Endodermal cell (in vitro differentiated cells): Measurements from ENCODE around the gene C4orf51. TPM values are rescaled to one million over a fixed set of nuclear protein-coding genes. Genes with fewer than 3 reads are reported as not detected.

ENCODE experiments used
- DNase-seq: peaks from one replicate; pipeline ENCODE4 v3.0.0-alpha.2; 2017
- H3K27ac ChIP-seq: 2 replicates; pipeline ENCODE4 v1.5.1; 2013; ENCODE audit warnings: mild to moderate bottlenecking, low read depth, low read length, moderate library complexity
- H3K27me3 ChIP-seq: 2 replicates; pipeline ENCODE4 v1.6.1; 2013; ENCODE audit warnings: mild to moderate bottlenecking, low read length, moderate library complexity; ENCODE audit not compliant: insufficient read depth, control insufficient read depth, poor library complexity, severe bottlenecking
- H3K36me3 ChIP-seq: 2 replicates; pipeline ENCODE4 v1.7.0; 2013; ENCODE audit warnings: mild to moderate bottlenecking, low read length, moderate library complexity; ENCODE audit not compliant: control insufficient read depth, insufficient read depth
- H3K4me1 ChIP-seq: one replicate; pipeline ENCODE4 v1.7.0; 2013; ENCODE audit warnings: low read length; ENCODE audit not compliant: control insufficient read depth, insufficient read depth
- H3K4me3 ChIP-seq: 2 replicates; pipeline ENCODE4 v1.5.1; 2013; ENCODE audit warnings: mild to moderate bottlenecking, low read length, moderate library complexity
- H3K9ac ChIP-seq: 2 replicates; pipeline ENCODE4 v1.6.1; 2013; ENCODE audit warnings: mild to moderate bottlenecking, low read length, moderate library complexity; ENCODE audit not compliant: poor library complexity, severe bottlenecking; ENCODE audit errors: extremely low read depth
- H3K9me3 ChIP-seq: 2 replicates; pipeline ENCODE4 v1.6.1; 2013; ENCODE audit warnings: mild to moderate bottlenecking, low read length, moderate library complexity; ENCODE audit not compliant: control insufficient read depth
- H3K27ac Mint-ChIP-seq: 2 replicates; pipeline ENCODE4 v1.8.0; 2020; ENCODE audit warnings: mixed read lengths
- H3K27me3 Mint-ChIP-seq: 2 replicates; pipeline ENCODE4 v1.8.0; 2021; ENCODE audit warnings: mild to moderate bottlenecking, mixed read lengths; ENCODE audit not compliant: insufficient read depth
- H3K36me3 Mint-ChIP-seq: 2 replicates; pipeline ENCODE4 v1.8.0; 2020; ENCODE audit warnings: low read depth, mixed read lengths
- H3K4me1 Mint-ChIP-seq: 2 replicates; pipeline ENCODE4 v1.8.0; 2020; ENCODE audit warnings: mixed read lengths
- H3K4me3 Mint-ChIP-seq: 2 replicates; pipeline ENCODE4 v1.8.0; 2020; ENCODE audit warnings: mild to moderate bottlenecking, moderate library complexity, mixed read lengths
- H3K9me3 Mint-ChIP-seq: 2 replicates; pipeline ENCODE4 v1.8.0; 2020; ENCODE audit warnings: mild to moderate bottlenecking, mixed read lengths
- CTCF ChIP-seq: fragments of 200-600 bp; sonication (generic); conservative IDR thresholded peaks from 2 replicates; pipeline ENCODE4 v1.5.0; 2021; ENCODE audit warnings: antibody characterized with exemption, mild to moderate bottlenecking
- WGBS, 2 experiments: methylation state at CpG; one replicate each; pipeline versions ENCODE4 v1.1.5 to v1.1.7; 2013; ENCODE audit warnings: missing lambda C conversion rate in 2 of 2, mixed read lengths in 1 of 2; ENCODE audit not compliant: insufficient coverage in 1 of 2, insufficient read length in 1 of 2; 5-methylcytosine and 5-hydroxymethylcytosine counted together
- total RNA-seq, 2 donors: library from RNA; stranded (reverse); fragmentation: NEBNext Ultra II Directional in 1 of 2; extraction: Animal tissue kit (Norgen Biotek cat#: 25700) in 1 of 2; gene quantifications; 2 replicates in 1 of 2; 3 replicates in 1 of 2; pipeline ENCODE4 v1.2.1, GENCODE V29; 2021

The C4orf51 gene
- total RNA-seq, 2 donors from 2014 or later, result 6.8 TPM; not detected in 1

- H3K27me3 ChIP-seq, result no peaks in the 10 kb centered on the region
- WGBS, 2 experiments, result 94 to 96% methylated on average over 2 of the region's 2 CpGs
- H3K4me1 ChIP-seq, result peaks cover 10% of the 10 kb centered on the region
- no peak overlapping the region for H3K4me3 Mint-ChIP-seq
- DNase-seq, result no peak
- H3K4me1 Mint-ChIP-seq, result peaks cover 17% of the 10 kb centered on the region
- peaks cover 3% of the 10 kb centered on the region for H3K9me3 ChIP-seq
- H3K9ac ChIP-seq, result no peak overlapping the region
- no peak overlapping the region for H3K27ac ChIP-seq
- no peaks in the 10 kb centered on the region for H3K9me3 Mint-ChIP-seq
- TF ChIP-seq CTCF, result no peak
- H3K36me3 Mint-ChIP-seq, result peaks cover 47% of the 10 kb centered on the region
- peaks cover 66% of the 10 kb centered on the region for H3K36me3 ChIP-seq
- H3K27me3 Mint-ChIP-seq, result no peaks in the 10 kb centered on the region
- H3K27ac Mint-ChIP-seq, result no peak overlapping the region
- H3K4me3 ChIP-seq, result no peak overlapping the region
These were observed 92.4 kb downstream of the C4orf51 start for GRCh38 chr4:145772347-145772746.

GRCh38 chr4:145773581-145774234 is 93.8 kb downstream of the C4orf51 start:
- H3K4me3 Mint-ChIP-seq, result no peak overlapping the region
- H3K27ac ChIP-seq, result no peak overlapping the region
- no peaks in the 10 kb centered on the region for H3K9me3 Mint-ChIP-seq
- H3K36me3 ChIP-seq, result peaks cover 62% of the 10 kb centered on the region
- 97 to 98% methylated on average over 5 to 6 of the region's 6 CpGs for WGBS, 2 experiments
- no peaks in the 10 kb centered on the region for H3K9me3 ChIP-seq
- no peaks in the 10 kb centered on the region for H3K27me3 Mint-ChIP-seq
- peaks cover 47% of the 10 kb centered on the region for H3K36me3 Mint-ChIP-seq
- H3K9ac ChIP-seq, result no peak overlapping the region
- no peak for DNase-seq
- no peak overlapping the region for H3K4me3 ChIP-seq
- no peak for TF ChIP-seq CTCF
- H3K27me3 ChIP-seq, result no peaks in the 10 kb centered on the region
- H3K4me1 ChIP-seq, result peaks cover 10% of the 10 kb centered on the region
- H3K4me1 Mint-ChIP-seq, result peaks cover 17% of the 10 kb centered on the region
- no peak overlapping the region for H3K27ac Mint-ChIP-seq

- no peak overlapping the region for H3K27ac Mint-ChIP-seq
- H3K4me3 Mint-ChIP-seq, result no peak overlapping the region
- 97 to 98% methylated on average over 6 of the region's 6 CpGs for WGBS, 2 experiments
- Histone ChIP-seq H3K36me3 (peaks cover 68% of the 10 kb centered on the region), H3K4me3 (no peak overlapping the region), H3K4me1 (peaks cover 10% of the 10 kb centered on the region), H3K27ac (no peak overlapping the region), H3K9me3 (no peaks in the 10 kb centered on the region), H3K27me3 (no peaks in the 10 kb centered on the region), H3K9ac (no peak overlapping the region)
- DNase-seq, result no peak
- H3K9me3 Mint-ChIP-seq, result no peaks in the 10 kb centered on the region
- no peak for TF ChIP-seq CTCF
- H3K4me1 Mint-ChIP-seq, result peaks cover 17% of the 10 kb centered on the region
- peaks cover 51% of the 10 kb centered on the region for H3K36me3 Mint-ChIP-seq
- no peaks in the 10 kb centered on the region for H3K27me3 Mint-ChIP-seq
These were observed 94.5 kb downstream of the C4orf51 start for GRCh38 chr4:145774473-145774872.
